GM10266 (cell line): Measurements from ENCODE around the gene MAGED4B.
"Not testable (repeated sequence)": the region's sequence is repeated elsewhere in the genome, so short reads cannot be mapped to it uniquely, and the experiment has no call there.

Experiments used
- DNase-seq: peaks from one replicate; pipeline ENCODE4 v3.0.0; 2012; ENCODE audit errors: extremely low spot score
- CTCF ChIP-seq: IDR thresholded peaks from 2 replicates; pipeline ENCODE4 v1.5.1; 2012; ENCODE audit warnings: mild to moderate bottlenecking, low read depth; ENCODE audit not compliant: control insufficient read depth, insufficient read depth; ENCODE audit errors: missing control alignments

The MAGED4B gene

GRCh38 chrX:52068666-52069640 lies at the start of gene MAGED4B:
Gene MAGED4B, minus strand, starts transcription at chrX:52069183. Its CDS starts 1,011 bp downstream, at chrX:52068172.
- not testable (repeated sequence) for DNase-seq

- no peak for DNase-seq
- no peak for TF ChIP-seq CTCF
Measured at GRCh38 chrX:52118262-52118661, 49.3 kb upstream of the MAGED4B start.

- TF ChIP-seq CTCF, result no peak
- no peak for DNase-seq
Measured at GRCh38 chrX:52082578-52082977, 13.6 kb upstream of the MAGED4B start.

GRCh38 chrX:52078131-52078530 lies 9.1 kb upstream of the MAGED4B start:
- TF ChIP-seq CTCF, result no peak
- no peak for DNase-seq

GRCh38 chrX:52042288-52042687 lies 26.7 kb downstream of the MAGED4B start:
- not testable (repeated sequence) for DNase-seq

- no peak for TF ChIP-seq CTCF
- DNase-seq, result no peak
Measured at GRCh38 chrX:52034211-52034610, 34.8 kb downstream of the MAGED4B start.

- DNase-seq, result no peak
- no peak for TF ChIP-seq CTCF
Measured at GRCh38 chrX:52031371-52031770, 37.6 kb downstream of the MAGED4B start.

- no peak for DNase-seq
- TF ChIP-seq CTCF, result no peak
Measured at GRCh38 chrX:52015794-52016193, 53.2 kb downstream of the MAGED4B start.
